ENCODE data around the gene RIMS4. TPM values are rescaled to one million over a fixed set of nuclear protein-coding genes. Genes with fewer than 3 reads are reported as not detected.

Gene RIMS4
- total RNA-seq, 4 donors from 2014 or later = 1.2 to 2.6 (median 1.9) TPM

GRCh38 chr20:44781118-44781517 is 29.2 kb downstream of the RIMS4 start:
- intact Hi-C loops (cut with DNase I) = no loop called here
- no peak for DNase-seq (ENCODE audit: extremely low spot score)
- WGBS = 84% methylated on average over 3 of the region's 3 CpGs
- Histone ChIP-seq H3K9me3 (no peaks in the 10 kb centered on the region), H3K27me3 (peaks cover 0 to 5% (median 0%) of the 10 kb centered on the region in 4 donors), H3K4me1 (no peaks in the 10 kb centered on the region), H3K36me3 (no peaks in the 10 kb centered on the region), H3K4me3 (no peak overlapping the region), H3K27ac (replicated peaks in 1 of 4) (no peak overlapping the region)
- TF ChIP-seq POLR2AphosphoS5 (IDR thresholded peaks at IDR 0.05) = no peak
- TF ChIP-seq POLR2A (IDR thresholded peaks at IDR 0.05; ENCODE audit: low read depth) = no peak
- TF ChIP-seq EP300 (IDR thresholded peaks at IDR 0.05) = no peak

DNA sequence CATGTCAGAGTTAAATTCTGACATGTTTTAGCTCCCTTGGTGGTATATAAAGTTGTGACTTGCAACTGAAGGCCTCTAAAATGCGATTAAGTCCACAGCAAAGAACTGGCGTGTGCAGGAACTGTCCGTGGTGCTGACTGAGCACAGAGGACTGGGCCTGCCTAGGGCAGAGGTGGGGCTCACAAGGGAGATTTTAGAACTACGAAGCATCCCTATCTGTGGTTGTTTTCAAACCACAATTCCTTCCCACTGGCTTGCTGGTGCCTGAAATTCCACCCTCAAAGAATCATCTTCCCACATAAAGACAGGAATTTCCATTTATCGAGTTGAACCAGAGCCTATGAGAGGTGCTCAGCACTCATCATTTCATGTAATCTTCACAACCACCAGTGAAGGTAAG is 30.1 kb downstream of the RIMS4 start:
- 37% methylated on average over 5 of the region's 5 CpGs for WGBS
- TF ChIP-seq EP300 (IDR thresholded peaks at IDR 0.05) (no peak), POLR2A (IDR thresholded peaks at IDR 0.05; ENCODE audit: low read depth) (no peak), POLR2AphosphoS5 (IDR thresholded peaks at IDR 0.05) (no peak)
- TF ChIP-seq, protein P1, sequence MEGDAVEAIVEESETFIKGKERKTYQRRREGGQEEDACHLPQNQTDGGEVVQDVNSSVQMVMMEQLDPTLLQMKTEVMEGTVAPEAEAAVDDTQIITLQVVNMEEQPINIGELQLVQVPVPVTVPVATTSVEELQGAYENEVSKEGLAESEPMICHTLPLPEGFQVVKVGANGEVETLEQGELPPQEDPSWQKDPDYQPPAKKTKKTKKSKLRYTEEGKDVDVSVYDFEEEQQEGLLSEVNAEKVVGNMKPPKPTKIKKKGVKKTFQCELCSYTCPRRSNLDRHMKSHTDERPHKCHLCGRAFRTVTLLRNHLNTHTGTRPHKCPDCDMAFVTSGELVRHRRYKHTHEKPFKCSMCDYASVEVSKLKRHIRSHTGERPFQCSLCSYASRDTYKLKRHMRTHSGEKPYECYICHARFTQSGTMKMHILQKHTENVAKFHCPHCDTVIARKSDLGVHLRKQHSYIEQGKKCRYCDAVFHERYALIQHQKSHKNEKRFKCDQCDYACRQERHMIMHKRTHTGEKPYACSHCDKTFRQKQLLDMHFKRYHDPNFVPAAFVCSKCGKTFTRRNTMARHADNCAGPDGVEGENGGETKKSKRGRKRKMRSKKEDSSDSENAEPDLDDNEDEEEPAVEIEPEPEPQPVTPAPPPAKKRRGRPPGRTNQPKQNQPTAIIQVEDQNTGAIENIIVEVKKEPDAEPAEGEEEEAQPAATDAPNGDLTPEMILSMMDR (IDR thresholded peaks at IDR 0.05) = no peak
- DNase-seq (ENCODE audit: extremely low spot score) = no peak
- Histone ChIP-seq H3K27me3 (peaks cover 0 to 10% (median 0%) of the 10 kb centered on the region in 4 donors), H3K27ac (replicated peaks in 1 of 4) (no peak overlapping the region), H3K36me3 (no peaks in the 10 kb centered on the region), H3K9me3 (no peaks in the 10 kb centered on the region), H3K4me1 (no peaks in the 10 kb centered on the region), H3K4me3 (no peak overlapping the region)
- intact Hi-C loops (cut with DNase I) = no loop called here

GRCh38 chr20:44776980-44777379 is 33.4 kb downstream of the RIMS4 start:
- H3K4me1 ChIP-seq = no peaks in the 10 kb centered on the region
- H3K36me3 ChIP-seq = no peaks in the 10 kb centered on the region
- no peak overlapping the region for H3K4me3 ChIP-seq
- H3K27me3 ChIP-seq = peaks cover 0 to 40% (median 0%) of the 10 kb centered on the region in 4 donors
- H3K27ac ChIP-seq (replicated peaks in 1 of 4) = no peak overlapping the region
- 15% methylated on average over 7 of the region's 7 CpGs for WGBS
- H3K9me3 ChIP-seq = no peaks in the 10 kb centered on the region
- TF ChIP-seq, protein P1 (IDR thresholded peaks at IDR 0.05) = no peak
- no peak for TF ChIP-seq POLR2AphosphoS5 (IDR thresholded peaks at IDR 0.05)
- no peak for TF ChIP-seq POLR2A (IDR thresholded peaks at IDR 0.05; ENCODE audit: low read depth)
- TF ChIP-seq EP300 (IDR thresholded peaks at IDR 0.05) = no peak
- intact Hi-C loops (cut with DNase I) = no loop called here
- DNase-seq (ENCODE audit: extremely low spot score) = no peak

- intact Hi-C loops (cut with DNase I) = no loop called here
- Histone ChIP-seq H3K4me3 (no peak overlapping the region), H3K9me3 (no peaks in the 10 kb centered on the region), H3K36me3 (no peaks in the 10 kb centered on the region), H3K27me3 (peaks cover 0 to 69% (median 0%) of the 10 kb centered on the region in 4 donors), H3K4me1 (no peaks in the 10 kb centered on the region), H3K27ac (replicated peaks in 1 of 4) (no peak overlapping the region)
- TF ChIP-seq, protein P1 (IDR thresholded peaks at IDR 0.05) = no peak
- TF ChIP-seq POLR2A (IDR thresholded peaks at IDR 0.05; ENCODE audit: low read depth) (no peak), POLR2AphosphoS5 (IDR thresholded peaks at IDR 0.05) (no peak), EP300 (IDR thresholded peaks at IDR 0.05) (no peak)
- 65% methylated on average over 9 of the region's 10 CpGs for WGBS
- no peak for DNase-seq (ENCODE audit: extremely low spot score)
These were observed 37.1 kb downstream of the RIMS4 start for GRCh38 chr20:44773070-44773829.

DNA sequence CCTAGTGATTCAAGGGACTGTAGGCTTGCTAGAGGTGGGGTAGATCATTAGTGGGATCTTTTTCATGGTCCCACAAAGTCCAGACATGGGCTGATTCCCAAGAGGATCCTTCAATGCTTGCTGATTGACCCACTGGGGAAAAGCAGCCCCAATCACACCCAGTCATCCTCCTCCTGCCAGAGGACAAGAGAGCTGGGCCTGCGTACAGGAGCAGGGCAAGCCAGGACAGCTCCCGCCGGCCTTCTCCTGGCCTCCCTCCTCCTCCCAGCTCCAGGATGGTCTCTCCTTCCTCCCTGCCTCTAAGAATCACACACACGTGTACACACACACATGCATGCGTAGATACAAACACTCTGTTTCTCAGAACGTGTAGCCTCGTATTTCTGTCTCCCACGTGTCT is 37.7 kb downstream of the RIMS4 start:
- whole genome bisulfite sequencing = 60% methylated on average over 8 of the region's 8 CpGs
- H3K27ac ChIP-seq (replicated peaks in 1 of 4) = no peak overlapping the region
- intact Hi-C loops (cut with DNase I) = no loop called here

More for the DNA sequence above, 37.7 kb downstream of the RIMS4 start:
- peaks cover 0 to 75% (median 0%) of the 10 kb centered on the region in 4 donors for H3K27me3 ChIP-seq
- no peaks in the 10 kb centered on the region for H3K4me1 ChIP-seq
- no peak for DNase-seq (ENCODE audit: extremely low spot score)
- H3K4me3 ChIP-seq = no peak overlapping the region
- H3K9me3 ChIP-seq = no peaks in the 10 kb centered on the region
- TF ChIP-seq EP300 (IDR thresholded peaks at IDR 0.05) (no peak), POLR2A (IDR thresholded peaks at IDR 0.05; ENCODE audit: low read depth) (no peak), POLR2AphosphoS5 (IDR thresholded peaks at IDR 0.05) (no peak)
- TF ChIP-seq, protein P1 (IDR thresholded peaks at IDR 0.05) = no peak
- H3K36me3 ChIP-seq = no peaks in the 10 kb centered on the region
